Left lung (tissue), 10 donors: ENCODE measurements around the gene PARVB. TPM values are rescaled to one million over a fixed set of nuclear protein-coding genes. Genes with fewer than 3 reads are reported as not detected.

Experiments
- ATAC-seq: fragments of 200-7000 bp; cut with Tn5 transposase; one replicate; pipeline ENCODE4 v1.9.1; 2020; ENCODE audit warnings: moderate library complexity
- DNase-seq, 4 donors: peaks; one replicate each; pipeline ENCODE4 v3.0.0-alpha.2; 2013 to 2020
- H3K27ac ChIP-seq, 2 donors: fragments of 200-600 bp; sonication (generic) in 1 of 2; one replicate each; pipeline versions ENCODE4 v1.5.0 to v1.8.0; 2020 to 2021
- H3K27me3 ChIP-seq, 2 donors: fragments of 200-600 bp; sonication (generic) in 1 of 2; one replicate each; pipeline versions ENCODE4 v1.5.0 to v1.8.0; 2020 to 2021
- H3K36me3 ChIP-seq, 2 donors: fragments of 200-600 bp; sonication (generic) in 1 of 2; one replicate each; pipeline versions ENCODE4 v1.5.0 to v1.8.0; 2020 to 2021
- H3K4me1 ChIP-seq, 2 donors: fragments of 200-600 bp; one replicate each; pipeline ENCODE4 v1.8.0; 2021
- H3K4me3 ChIP-seq, 2 donors: fragments of 200-600 bp; sonication (generic) in 1 of 2; one replicate each; pipeline versions ENCODE4 v1.5.0 to v1.8.0; 2020 to 2021; ENCODE audit warnings: mild to moderate bottlenecking in 1 of 2
- H3K9me3 ChIP-seq, 2 donors: fragments of 200-600 bp; sonication (generic) in 1 of 2; one replicate each; pipeline versions ENCODE4 v1.5.0 to v1.8.0; 2020 to 2021
- CTCF ChIP-seq, 2 donors: fragments of 200-600 bp; sonication (generic) in 1 of 2; IDR thresholded peaks; one replicate each; pipeline versions ENCODE4 v1.5.0 to v1.8.0; 2021; ENCODE audit warnings: antibody characterized with exemption in 2 of 2
- intact Hi-C, 2 donors: fragments of 100-400 bp; cut with DNase I; formaldehyde crosslinking; loops; one replicate each; pipeline versions ENCODE4 v1.11.2 to v1.14.2; 2022
- polyA plus RNA-seq, 6 donors: library from polyadenylated mRNA; unstranded; fragments of 120-200 nt; gene quantifications; one replicate each; pipeline ENCODE4 v1.2.1, GENCODE V29; 2013; ENCODE audit not compliant: insufficient read length in 6 of 6
- total RNA-seq, 2 donors: library from RNA; stranded (reverse); fragmentation: NEBNext Ultra II Directional; extraction: Animal tissue kit (Norgen Biotek cat#: 25700); gene quantifications; one replicate each; pipeline ENCODE4 v1.2.1, GENCODE V29; 2021
- donor health status: DM: no; HTN: yes; CAD: no.
- donor health status: DM: no; HTN: no; CAD: no.

PARVB gene
- total and polyA plus RNA-seq, 8 donors = 31.7 to 53.7 (median 34.0) TPM

- H3K27me3 ChIP-seq = peaks cover 0 to 30% of the 10 kb centered on the region in 2 donors
- H3K4me3 ChIP-seq = no peak overlapping the region
- ATAC-seq (no peak), DNase-seq (no peak)
- intact Hi-C loops = no loop called here
- no peak for TF ChIP-seq CTCF (IDR thresholded peaks at IDR 0.05)
- peaks cover 0 to 28% of the 10 kb centered on the region in 2 donors for H3K4me1 ChIP-seq
- H3K27ac ChIP-seq = peak overlapping the region in 1 of 2 donors; percentile 15
- H3K36me3 ChIP-seq = peaks cover 0 to 11% of the 10 kb centered on the region in 2 donors
- no peaks in the 10 kb centered on the region for H3K9me3 ChIP-seq
Observed at GRCh38 chr22:44179989-44180705, 156.0 kb downstream of the PARVB start.

- H3K27me3 ChIP-seq = peaks cover 0 to 30% of the 10 kb centered on the region in 2 donors
Observed at GRCh38 chr22:44180706-44181032, 156.6 kb downstream of the PARVB start, which contains the start of gene PARVG. Gene PARVG (plus strand): TSS chr22:44180925. CDS start chr22:44183330, 2,405 bp downstream.

GRCh38 chr22:44181033-44181911, 157.2 kb downstream of the PARVB start:
- peaks cover 0 to 28% of the 10 kb centered on the region in 2 donors for H3K4me1 ChIP-seq
- DNase-seq (peak in 2 of 4 donors; percentile 71 to 93), ATAC-seq (peak; percentile 67)
- intact Hi-C loops = no loop called here
- H3K9me3 ChIP-seq = no peaks in the 10 kb centered on the region
- peak overlapping the region; percentile 82 to 93 for H3K27ac ChIP-seq
- H3K27me3 ChIP-seq = peaks cover 0 to 30% of the 10 kb centered on the region in 2 donors
- peaks cover 0 to 22% of the 10 kb centered on the region in 2 donors for H3K36me3 ChIP-seq
- no peak for TF ChIP-seq CTCF (IDR thresholded peaks at IDR 0.05)
- peak overlapping the region; percentile 15 to 56 for H3K4me3 ChIP-seq

More at GRCh38 chr22:44180706-44181032, 156.6 kb downstream of the PARVB start, which contains the start of gene PARVG:
- Histone ChIP-seq H3K4me1 (peaks cover 0 to 28% of the 10 kb centered on the region in 2 donors), H3K4me3 (peak within 1 kb of the TSS; percentile 15 to 56), H3K9me3 (no peaks in the 10 kb centered on the region), H3K36me3 (peaks cover 0 to 16% of the 10 kb centered on the region in 2 donors), H3K27ac (peak within 1 kb of the TSS; percentile 82 to 93)
- peak; percentile 20 for ATAC-seq
- intact Hi-C loops = no loop called here
- DNase-seq = no peak
- TF ChIP-seq CTCF (IDR thresholded peaks at IDR 0.05) = no peak

- Histone ChIP-seq H3K4me1 (peaks cover 0 to 28% of the 10 kb centered on the region in 2 donors), H3K36me3 (peaks cover 0 to 27% of the 10 kb centered on the region in 2 donors), H3K9me3 (no peaks in the 10 kb centered on the region), H3K27ac (peak overlapping the region; percentile 82 to 93), H3K27me3 (peaks cover 0 to 30% of the 10 kb centered on the region in 2 donors), H3K4me3 (peak overlapping the region; percentile 15 to 56)
- ATAC-seq (peak; percentile 15), DNase-seq (peak in 1 of 4 donors; percentile 75)
- intact Hi-C loops = no loop called here
- no peak for TF ChIP-seq CTCF (IDR thresholded peaks at IDR 0.05)
Observed at GRCh38 chr22:44181912-44182587, 157.9 kb downstream of the PARVB start.
